ENCODE data around the gene GGCX.

Gene GGCX

GRCh38 chr2:85516653-85517389, 44.5 kb downstream of the GGCX start:
- H3K9me3 ChIP-seq (ENCODE audit: control insufficient read depth, low read length) = no peaks in the 10 kb centered on the region
- no peaks in the 10 kb centered on the region for H3K27me3 ChIP-seq (ENCODE audit: control insufficient read depth, insufficient read depth, low read length, poor library complexity, severe bottlenecking)
- H3K4me1 ChIP-seq (ENCODE audit: control insufficient read depth, insufficient read depth, low read length) = no peaks in the 10 kb centered on the region
- WGBS, 2 experiments = 93 to 95% methylated on average over 8 of the region's 8 CpGs
- H3K4me3 ChIP-seq (ENCODE audit: insufficient read depth, low read depth, low read length) = no peak overlapping the region
- H3K27ac ChIP-seq (ENCODE audit: insufficient read depth, low read depth, low read length, poor library complexity, severe bottlenecking) = no peak overlapping the region
- H3K36me3 ChIP-seq (ENCODE audit: control insufficient read depth, insufficient read depth, low read length) = no peaks in the 10 kb centered on the region

DNA sequence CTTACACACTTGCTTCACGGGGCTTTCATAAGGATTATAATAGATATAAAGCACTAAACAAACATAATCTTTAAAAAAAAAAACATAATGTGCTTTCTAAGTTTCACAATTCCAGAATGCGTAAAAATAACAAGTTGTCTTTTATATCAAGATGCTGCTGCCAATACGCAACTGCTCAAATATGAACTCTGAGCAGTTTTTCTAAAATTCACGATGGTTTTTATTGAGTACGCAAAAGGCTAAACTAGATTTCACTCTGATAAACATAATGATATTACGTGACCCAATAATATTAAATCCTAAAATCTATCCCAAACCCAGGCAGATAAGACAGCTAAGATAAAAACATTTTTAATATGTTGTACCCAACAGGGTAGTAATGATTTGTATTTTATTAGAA, 47.0 kb downstream of the GGCX start:
- H3K27ac ChIP-seq (ENCODE audit: insufficient read depth, low read depth, low read length, poor library complexity, severe bottlenecking) = no peak overlapping the region
- H3K27me3 ChIP-seq (ENCODE audit: control insufficient read depth, insufficient read depth, low read length, poor library complexity, severe bottlenecking) = no peaks in the 10 kb centered on the region
- no peaks in the 10 kb centered on the region for H3K4me1 ChIP-seq (ENCODE audit: control insufficient read depth, insufficient read depth, low read length)
- no peaks in the 10 kb centered on the region for H3K9me3 ChIP-seq (ENCODE audit: control insufficient read depth, low read length)
- no peak overlapping the region for H3K4me3 ChIP-seq (ENCODE audit: insufficient read depth, low read depth, low read length)
- 97 to 98% methylated on average over 5 to 6 of the region's 6 CpGs for WGBS, 2 experiments
- H3K36me3 ChIP-seq (ENCODE audit: control insufficient read depth, insufficient read depth, low read length) = no peaks in the 10 kb centered on the region

GRCh38 chr2:85511008-85511811, 50.1 kb downstream of the GGCX start:
- H3K27ac ChIP-seq (ENCODE audit: insufficient read depth, low read depth, low read length, poor library complexity, severe bottlenecking) = no peak overlapping the region
- H3K4me1 ChIP-seq (ENCODE audit: control insufficient read depth, insufficient read depth, low read length) = no peaks in the 10 kb centered on the region
- no peaks in the 10 kb centered on the region for H3K36me3 ChIP-seq (ENCODE audit: control insufficient read depth, insufficient read depth, low read length)
- no peak overlapping the region for H3K4me3 ChIP-seq (ENCODE audit: insufficient read depth, low read depth, low read length)
- H3K27me3 ChIP-seq (ENCODE audit: control insufficient read depth, insufficient read depth, low read length, poor library complexity, severe bottlenecking) = no peaks in the 10 kb centered on the region
- WGBS, 2 experiments = 94 to 97% methylated on average over 6 of the region's 6 CpGs
- H3K9me3 ChIP-seq (ENCODE audit: control insufficient read depth, low read length) = no peaks in the 10 kb centered on the region

DNA sequence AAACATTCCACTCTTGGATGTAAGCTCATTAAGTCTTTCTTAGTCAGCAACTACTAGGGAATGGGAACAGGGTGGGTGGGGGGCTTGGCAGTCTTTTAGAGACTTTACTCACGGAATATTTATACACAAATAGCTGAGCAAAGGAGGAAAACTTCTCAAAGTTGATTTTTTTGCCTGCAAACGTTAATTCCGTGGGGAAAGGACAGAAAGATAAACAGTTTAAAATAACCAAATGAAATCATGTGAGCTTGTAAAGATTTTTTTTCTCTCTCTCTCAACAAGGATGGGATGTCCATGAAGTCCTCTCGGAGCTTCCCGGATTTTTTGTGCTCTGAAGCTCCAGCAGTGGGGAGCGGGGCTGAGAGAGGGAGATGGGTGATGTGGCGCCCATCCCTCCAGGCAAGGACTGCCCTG, 54.5 kb downstream of the GGCX start:
- Histone ChIP-seq H3K4me1 (ENCODE audit: control insufficient read depth, insufficient read depth, low read length) (no peaks in the 10 kb centered on the region), H3K4me3 (ENCODE audit: insufficient read depth, low read depth, low read length) (no peak overlapping the region), H3K9me3 (ENCODE audit: control insufficient read depth, low read length) (no peaks in the 10 kb centered on the region), H3K36me3 (ENCODE audit: control insufficient read depth, insufficient read depth, low read length) (no peaks in the 10 kb centered on the region), H3K27ac (ENCODE audit: insufficient read depth, low read depth, low read length, poor library complexity, severe bottlenecking) (no peak overlapping the region), H3K27me3 (ENCODE audit: control insufficient read depth, insufficient read depth, low read length, poor library complexity, severe bottlenecking) (no peaks in the 10 kb centered on the region)
- WGBS, 2 experiments = 93% methylated on average over 7 of the region's 7 CpGs

DNA sequence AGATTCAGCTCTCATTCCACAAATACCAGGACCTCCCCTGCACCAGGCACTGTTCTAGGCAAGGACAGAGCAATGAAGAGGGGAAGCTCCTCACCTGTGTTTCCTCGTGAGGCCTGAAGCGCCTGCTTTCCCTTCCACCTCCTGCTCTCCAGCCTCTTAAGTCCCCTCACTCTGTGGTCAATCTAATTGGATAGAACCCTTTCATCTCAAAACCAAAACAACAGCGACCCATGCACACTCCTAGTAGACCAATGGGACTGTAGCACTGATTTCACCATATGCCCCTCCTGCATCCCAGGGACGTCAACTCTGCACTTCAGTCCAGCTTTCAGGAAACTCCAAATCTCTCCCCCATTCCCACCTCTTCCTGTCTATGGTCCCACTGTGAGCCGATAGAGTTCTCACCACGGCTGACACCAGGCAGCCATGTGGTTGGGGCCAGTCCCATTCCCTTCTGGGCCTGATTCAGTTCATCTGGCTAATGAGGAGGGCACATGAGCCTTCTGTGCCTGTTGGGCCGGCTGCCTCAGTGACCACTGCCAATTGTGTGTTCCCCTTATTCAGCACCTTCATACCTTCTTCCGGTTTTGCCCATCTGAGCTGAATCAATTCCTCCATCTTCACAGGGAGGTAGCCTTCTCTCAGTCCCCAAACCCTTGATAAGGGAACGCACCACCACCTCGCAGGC, 55.6 kb downstream of the GGCX start:
- Histone ChIP-seq H3K27me3 (ENCODE audit: control insufficient read depth, insufficient read depth, low read length, poor library complexity, severe bottlenecking) (no peaks in the 10 kb centered on the region), H3K4me1 (ENCODE audit: control insufficient read depth, insufficient read depth, low read length) (no peaks in the 10 kb centered on the region), H3K9me3 (ENCODE audit: control insufficient read depth, low read length) (no peaks in the 10 kb centered on the region), H3K4me3 (ENCODE audit: insufficient read depth, low read depth, low read length) (no peak overlapping the region), H3K27ac (ENCODE audit: insufficient read depth, low read depth, low read length, poor library complexity, severe bottlenecking) (no peak overlapping the region), H3K36me3 (ENCODE audit: control insufficient read depth, insufficient read depth, low read length) (no peaks in the 10 kb centered on the region)
- 90 to 94% methylated on average over 10 of the region's 10 CpGs for WGBS, 2 experiments

DNA sequence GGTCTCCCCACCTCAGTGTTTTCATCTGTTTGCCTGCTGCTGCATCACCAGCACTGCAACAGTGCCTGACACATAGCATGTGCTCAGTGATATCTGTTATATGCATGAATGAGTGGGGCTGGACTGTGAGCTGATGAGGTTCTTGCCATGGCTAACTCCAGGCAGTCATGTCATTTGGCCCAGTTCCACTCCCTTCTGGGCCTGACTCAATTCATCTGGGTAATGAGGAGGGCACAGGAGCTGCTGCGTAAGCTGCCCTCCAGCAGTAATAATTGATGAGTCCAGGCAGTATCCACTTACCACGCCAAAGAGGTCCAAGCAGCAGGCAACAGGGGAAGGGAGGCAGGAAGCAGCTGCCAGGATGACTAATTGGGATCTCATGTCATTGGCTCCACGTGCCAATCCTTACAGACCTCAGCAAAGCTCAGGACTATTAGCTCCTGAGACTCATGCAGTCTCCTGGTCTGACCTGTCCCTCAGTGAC, 56.5 kb downstream of the GGCX start:
- Histone ChIP-seq H3K27me3 (ENCODE audit: control insufficient read depth, insufficient read depth, low read length, poor library complexity, severe bottlenecking) (no peaks in the 10 kb centered on the region), H3K9me3 (ENCODE audit: control insufficient read depth, low read length) (no peaks in the 10 kb centered on the region), H3K4me3 (ENCODE audit: insufficient read depth, low read depth, low read length) (no peak overlapping the region), H3K27ac (ENCODE audit: insufficient read depth, low read depth, low read length, poor library complexity, severe bottlenecking) (no peak overlapping the region), H3K4me1 (ENCODE audit: control insufficient read depth, insufficient read depth, low read length) (no peaks in the 10 kb centered on the region), H3K36me3 (ENCODE audit: control insufficient read depth, insufficient read depth, low read length) (no peaks in the 10 kb centered on the region)
- 89% methylated on average over 3 of the region's 3 CpGs for WGBS, 2 experiments

DNA sequence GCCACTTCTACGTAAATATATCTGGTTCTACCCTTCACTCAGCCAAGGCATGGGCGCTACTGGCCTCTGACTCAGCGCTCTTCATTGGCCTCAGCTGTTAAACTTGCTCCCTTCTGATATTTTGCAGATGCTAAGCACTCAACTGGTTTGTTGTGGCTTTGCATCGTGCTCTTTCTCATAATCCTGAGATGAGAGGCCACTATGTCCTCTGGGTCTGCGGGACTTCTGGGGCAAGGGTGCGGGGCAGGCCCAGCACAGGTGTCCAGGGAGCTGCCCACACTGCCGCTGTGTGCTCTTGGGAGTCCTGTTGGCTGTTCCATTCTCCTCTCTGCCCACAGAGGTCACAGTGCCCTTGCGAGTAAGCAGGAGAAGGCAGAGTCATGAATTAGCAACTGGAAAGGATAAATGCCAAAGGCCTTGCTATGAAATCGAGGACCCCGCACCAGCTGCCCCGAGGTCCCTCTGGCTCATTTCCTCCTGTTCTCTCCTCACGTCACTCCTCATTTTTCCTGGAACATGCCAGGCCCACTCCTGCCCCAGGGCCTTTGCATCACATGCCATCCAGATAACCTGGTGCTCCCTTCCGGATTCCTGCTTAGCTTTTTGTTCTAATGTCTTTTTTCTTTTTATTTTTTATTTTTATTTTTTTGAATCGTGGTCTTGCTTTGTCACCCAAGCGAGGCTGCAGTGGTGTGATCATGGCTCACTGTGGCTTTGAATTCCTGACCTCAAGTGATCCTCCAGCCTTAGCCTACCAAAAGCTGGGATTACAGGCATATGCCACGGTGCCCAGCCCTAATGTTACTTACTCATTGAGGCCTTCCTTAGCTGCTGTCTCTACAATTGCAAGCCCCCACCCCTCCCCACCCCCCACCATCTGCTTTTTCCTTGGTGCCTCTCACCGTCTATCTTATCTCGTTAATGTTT, 57.2 kb downstream of the GGCX start:
- H3K4me1 ChIP-seq (ENCODE audit: control insufficient read depth, insufficient read depth, low read length) = no peaks in the 10 kb centered on the region
- no peaks in the 10 kb centered on the region for H3K36me3 ChIP-seq (ENCODE audit: control insufficient read depth, insufficient read depth, low read length)
- no peaks in the 10 kb centered on the region for H3K27me3 ChIP-seq (ENCODE audit: control insufficient read depth, insufficient read depth, low read length, poor library complexity, severe bottlenecking)
- H3K4me3 ChIP-seq (ENCODE audit: insufficient read depth, low read depth, low read length) = no peak overlapping the region
- 94 to 96% methylated on average over 17 to 18 of the region's 18 CpGs for WGBS, 2 experiments
- H3K27ac ChIP-seq (ENCODE audit: insufficient read depth, low read depth, low read length, poor library complexity, severe bottlenecking) = no peak overlapping the region
- H3K9me3 ChIP-seq (ENCODE audit: control insufficient read depth, low read length) = no peaks in the 10 kb centered on the region

DNA sequence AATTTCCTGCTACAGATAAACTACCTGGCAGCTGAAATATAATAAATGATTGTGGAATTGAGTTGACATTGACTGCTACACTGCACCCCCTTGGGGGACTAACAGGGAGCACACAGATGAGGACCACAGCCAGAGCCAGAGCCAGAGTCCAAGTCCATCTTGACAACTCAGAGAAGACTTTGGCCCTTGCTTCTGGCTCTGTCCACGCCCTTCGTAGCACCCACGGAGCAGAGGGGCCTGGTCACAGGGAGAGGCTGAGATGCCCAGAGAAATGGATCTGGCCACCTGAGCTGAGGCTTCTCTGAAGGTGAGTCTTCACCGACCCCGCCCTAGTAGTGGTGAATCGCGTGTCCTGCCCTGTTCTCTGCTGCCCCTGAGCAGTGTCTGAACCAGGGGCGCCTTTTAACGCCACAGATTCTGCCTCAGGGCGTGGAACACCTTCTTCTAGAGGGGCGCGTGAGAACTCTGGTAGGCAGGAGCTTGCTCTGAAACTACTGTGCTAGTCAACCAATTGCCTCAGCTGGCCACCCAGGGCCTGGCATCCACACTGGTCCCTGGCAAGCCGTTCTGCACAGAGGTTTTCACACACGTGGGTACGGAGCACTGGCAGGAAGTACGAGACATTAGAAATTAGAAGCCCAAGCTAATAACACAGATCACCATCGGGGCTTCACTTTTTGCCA, 58.0 kb downstream of the GGCX start:
- Histone ChIP-seq H3K36me3 (ENCODE audit: control insufficient read depth, insufficient read depth, low read length) (no peaks in the 10 kb centered on the region), H3K27ac (ENCODE audit: insufficient read depth, low read depth, low read length, poor library complexity, severe bottlenecking) (no peak overlapping the region), H3K27me3 (ENCODE audit: control insufficient read depth, insufficient read depth, low read length, poor library complexity, severe bottlenecking) (no peaks in the 10 kb centered on the region), H3K9me3 (ENCODE audit: control insufficient read depth, low read length) (no peaks in the 10 kb centered on the region), H3K4me3 (ENCODE audit: insufficient read depth, low read depth, low read length) (no peak overlapping the region), H3K4me1 (ENCODE audit: control insufficient read depth, insufficient read depth, low read length) (no peaks in the 10 kb centered on the region)
- WGBS, 2 experiments = 93 to 94% methylated on average over 17 of the region's 17 CpGs

DNA sequence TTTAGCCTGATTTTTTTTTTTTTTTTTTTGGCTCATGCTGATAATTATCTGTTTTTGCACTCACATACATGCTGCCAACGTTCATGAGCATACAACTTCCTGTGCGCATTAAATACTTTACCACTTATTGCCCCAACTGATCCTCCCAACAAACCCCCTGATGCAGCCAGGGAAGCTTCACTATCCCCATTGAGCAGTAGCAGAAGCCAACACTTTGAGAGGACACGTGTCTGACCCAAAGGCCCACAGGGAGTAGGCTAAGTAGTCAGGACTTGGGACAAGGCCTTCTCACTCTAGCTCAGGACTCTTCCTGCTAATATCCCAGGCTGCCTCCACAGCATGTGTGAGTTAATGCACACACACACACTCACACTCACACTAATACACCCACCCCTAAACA, 58.6 kb downstream of the GGCX start:
- no peak overlapping the region for H3K27ac ChIP-seq (ENCODE audit: insufficient read depth, low read depth, low read length, poor library complexity, severe bottlenecking)
- WGBS, 2 experiments = 80 to 92% methylated on average over 3 of the region's 3 CpGs
- H3K4me1 ChIP-seq (ENCODE audit: control insufficient read depth, insufficient read depth, low read length) = no peaks in the 10 kb centered on the region
- H3K36me3 ChIP-seq (ENCODE audit: control insufficient read depth, insufficient read depth, low read length) = no peaks in the 10 kb centered on the region
- no peaks in the 10 kb centered on the region for H3K9me3 ChIP-seq (ENCODE audit: control insufficient read depth, low read length)
- no peaks in the 10 kb centered on the region for H3K27me3 ChIP-seq (ENCODE audit: control insufficient read depth, insufficient read depth, low read length, poor library complexity, severe bottlenecking)
- H3K4me3 ChIP-seq (ENCODE audit: insufficient read depth, low read depth, low read length) = no peak overlapping the region

Measured in ectodermal cell (in vitro differentiated cells).